HG03196 (cell line): ENCODE results near the gene MFSD6.
"Not testable (repeated sequence)": the region's sequence is repeated elsewhere in the genome, so short reads cannot be mapped to it uniquely, and the experiment has no call there.

Experiments used
- ATAC-seq: cut with Tn5 transposase; IDR thresholded peaks from one replicate; pipeline ENCODE4 v1.9.1; 2021; ENCODE audit not compliant: unreplicated experiment

Gene MFSD6

GRCh38 chr2:190494600-190495227 is 86.6 kb downstream of the MFSD6 start:
- not testable (repeated sequence) for ATAC-seq

GRCh38 chr2:190497428-190497827 is 89.3 kb downstream of the MFSD6 start:
- ATAC-seq: no peak

- ATAC-seq: no peak
Measured at GRCh38 chr2:190499273-190499672, 91.1 kb downstream of the MFSD6 start.

GRCh38 chr2:190500054-190500502 is 91.9 kb downstream of the MFSD6 start:
- no peak for ATAC-seq

GRCh38 chr2:190501231-190501630 is 93.1 kb downstream of the MFSD6 start:
- no peak for ATAC-seq

GRCh38 chr2:190501702-190502407 is 93.7 kb downstream of the MFSD6 start:
- no peak for ATAC-seq

GRCh38 chr2:190503088-190503487 is 94.9 kb downstream of the MFSD6 start:
- ATAC-seq: no peak

- ATAC-seq: no peak
Measured at GRCh38 chr2:190504912-190505311, 96.8 kb downstream of the MFSD6 start.

GRCh38 chr2:190505696-190506095 is 97.5 kb downstream of the MFSD6 start:
- ATAC-seq: no peak

GRCh38 chr2:190506666-190507065 is 98.5 kb downstream of the MFSD6 start:
- no peak for ATAC-seq

GRCh38 chr2:190507135-190507534 is 99.0 kb downstream of the MFSD6 start:
- no peak for ATAC-seq

- ATAC-seq: not testable (repeated sequence)
Measured at GRCh38 chr2:190509895-190510294, 101.7 kb downstream of the MFSD6 start.

GRCh38 chr2:190511104-190511503 is 102.9 kb downstream of the MFSD6 start:
- ATAC-seq: no peak

GRCh38 chr2:190512539-190513095 is 104.5 kb downstream of the MFSD6 start:
- no peak for ATAC-seq

- ATAC-seq: no peak
Measured at GRCh38 chr2:190513877-190514276, 105.7 kb downstream of the MFSD6 start.

GRCh38 chr2:190514676-190515075 is 106.5 kb downstream of the MFSD6 start:
- ATAC-seq: no peak

- ATAC-seq: no peak
Measured at GRCh38 chr2:190515687-190516086, 107.5 kb downstream of the MFSD6 start.

GRCh38 chr2:190517468-190517867 is 109.3 kb downstream of the MFSD6 start:
- ATAC-seq: no peak

GRCh38 chr2:190519975-190520767 is 112.0 kb downstream of the MFSD6 start:
- ATAC-seq: no peak

GRCh38 chr2:190524928-190525327 is 116.8 kb downstream of the MFSD6 start:
- ATAC-seq: no peak

- ATAC-seq: no peak
Measured at GRCh38 chr2:190526105-190526750, 118.1 kb downstream of the MFSD6 start.
